ENCODE results near the gene ATG9B.

ATG9B gene

DNA sequence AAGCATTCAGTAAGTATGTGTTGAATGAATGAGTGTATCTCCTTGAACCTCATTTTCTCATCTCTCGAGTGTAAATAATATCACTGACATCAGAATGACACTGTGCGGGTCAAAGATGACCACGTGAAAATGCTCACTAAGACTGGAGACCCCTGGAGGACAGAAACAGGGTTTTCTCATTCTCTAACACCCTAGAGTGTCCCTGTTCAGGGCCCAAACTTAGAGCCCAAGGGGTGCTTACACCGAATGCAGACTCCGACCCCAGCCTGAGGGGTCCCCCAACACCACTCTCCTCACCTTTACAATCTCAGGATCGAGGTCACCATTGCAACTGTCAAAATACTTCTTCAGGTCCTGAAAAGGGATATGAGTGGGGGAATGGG is 32.0 kb upstream of the ATG9B start:
- no peaks in the 10 kb centered on the region for H3K9me3 ChIP-seq (ENCODE audit: insufficient read depth, low read depth, low read length)
- H3K4me1 ChIP-seq (ENCODE audit: insufficient read depth, low read length, poor library complexity, severe bottlenecking): peaks cover 38% of the 10 kb centered on the region
- H2AFZ ChIP-seq (ENCODE audit: low read length): no peak overlapping the region
- H3K79me2 ChIP-seq (ENCODE audit: insufficient read depth, low read length): peaks cover 26% of the 10 kb centered on the region
- no peak for TF ChIP-seq EZH2phosphoT487 (IDR thresholded peaks at IDR 0.05; ENCODE audit: borderline replicate concordance)
- TF ChIP-seq, protein P1, sequence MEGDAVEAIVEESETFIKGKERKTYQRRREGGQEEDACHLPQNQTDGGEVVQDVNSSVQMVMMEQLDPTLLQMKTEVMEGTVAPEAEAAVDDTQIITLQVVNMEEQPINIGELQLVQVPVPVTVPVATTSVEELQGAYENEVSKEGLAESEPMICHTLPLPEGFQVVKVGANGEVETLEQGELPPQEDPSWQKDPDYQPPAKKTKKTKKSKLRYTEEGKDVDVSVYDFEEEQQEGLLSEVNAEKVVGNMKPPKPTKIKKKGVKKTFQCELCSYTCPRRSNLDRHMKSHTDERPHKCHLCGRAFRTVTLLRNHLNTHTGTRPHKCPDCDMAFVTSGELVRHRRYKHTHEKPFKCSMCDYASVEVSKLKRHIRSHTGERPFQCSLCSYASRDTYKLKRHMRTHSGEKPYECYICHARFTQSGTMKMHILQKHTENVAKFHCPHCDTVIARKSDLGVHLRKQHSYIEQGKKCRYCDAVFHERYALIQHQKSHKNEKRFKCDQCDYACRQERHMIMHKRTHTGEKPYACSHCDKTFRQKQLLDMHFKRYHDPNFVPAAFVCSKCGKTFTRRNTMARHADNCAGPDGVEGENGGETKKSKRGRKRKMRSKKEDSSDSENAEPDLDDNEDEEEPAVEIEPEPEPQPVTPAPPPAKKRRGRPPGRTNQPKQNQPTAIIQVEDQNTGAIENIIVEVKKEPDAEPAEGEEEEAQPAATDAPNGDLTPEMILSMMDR (conservative IDR thresholded peaks at IDR 0.05; ENCODE audit: low read length): peak; percentile 22; the same call in 1 of the 2 replicates
- H3F3A ChIP-seq (ENCODE audit: low read depth): no peaks in the 10 kb centered on the region
- no peaks in the 10 kb centered on the region for H3K36me3 ChIP-seq (ENCODE audit: insufficient read depth, low read length)
- no peaks in the 10 kb centered on the region for H3K9me2 ChIP-seq (replicated peaks; ENCODE audit: low read depth, low read length)
- H3K4me3 ChIP-seq (ENCODE audit: low read length, poor library complexity, severe bottlenecking): no peak overlapping the region
- peak overlapping the region; percentile 93 for H3K4me2 ChIP-seq (ENCODE audit: low read depth, low read length, poor library complexity, severe bottlenecking)
- peaks cover 14% of the 10 kb centered on the region for H4K20me1 ChIP-seq (ENCODE audit: insufficient read depth, low read length, poor library complexity, severe bottlenecking)
- no peaks in the 10 kb centered on the region for H3K27me3 ChIP-seq (ENCODE audit: insufficient read depth, low read length, poor library complexity, severe bottlenecking)
- H3K9ac ChIP-seq (ENCODE audit: low read depth, low read length, poor library complexity, severe bottlenecking): peak overlapping the region; percentile 78

DNA sequence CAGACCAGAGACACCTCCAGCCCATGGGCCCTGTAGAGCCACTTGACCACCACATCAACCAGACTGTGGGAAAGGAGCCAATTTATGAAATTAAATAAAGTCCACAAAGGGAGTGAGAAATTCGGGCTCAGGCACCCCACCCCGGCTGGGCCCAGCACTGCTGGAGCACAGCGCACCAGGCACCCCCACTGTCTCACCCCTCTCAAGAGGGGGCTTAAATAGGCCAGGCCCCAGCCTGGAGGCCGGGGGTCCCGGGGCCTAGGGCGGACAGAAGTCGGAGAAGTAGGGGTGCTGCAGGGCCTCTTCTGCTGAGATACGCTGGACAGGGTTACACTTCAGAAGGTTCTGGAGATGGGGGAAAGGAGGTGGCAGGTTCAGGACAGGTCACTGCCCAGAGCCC is 29.5 kb upstream of the ATG9B start:
- Histone ChIP-seq H2AFZ (ENCODE audit: low read length) (no peak overlapping the region), H3K36me3 (ENCODE audit: insufficient read depth, low read length) (no peaks in the 10 kb centered on the region), H3K9me3 (ENCODE audit: insufficient read depth, low read depth, low read length) (no peaks in the 10 kb centered on the region), H3K9ac (ENCODE audit: low read depth, low read length, poor library complexity, severe bottlenecking) (peak overlapping the region; percentile 73), H3K27me3 (ENCODE audit: insufficient read depth, low read length, poor library complexity, severe bottlenecking) (no peaks in the 10 kb centered on the region), H3K4me2 (ENCODE audit: low read depth, low read length, poor library complexity, severe bottlenecking) (peak overlapping the region; percentile 77), H3F3A (ENCODE audit: low read depth) (no peaks in the 10 kb centered on the region), H3K9me2 (replicated peaks; ENCODE audit: low read depth, low read length) (no peaks in the 10 kb centered on the region), H3K79me2 (ENCODE audit: insufficient read depth, low read length) (peaks cover 11% of the 10 kb centered on the region; the same call in 1 of the 2 replicates), H3K4me1 (ENCODE audit: insufficient read depth, low read length, poor library complexity, severe bottlenecking) (peaks cover 27% of the 10 kb centered on the region), H3K4me3 (ENCODE audit: low read length, poor library complexity, severe bottlenecking) (no peak overlapping the region), H4K20me1 (ENCODE audit: insufficient read depth, low read length, poor library complexity, severe bottlenecking) (no peaks in the 10 kb centered on the region)
- TF ChIP-seq EZH2phosphoT487 (IDR thresholded peaks at IDR 0.05; ENCODE audit: borderline replicate concordance): no peak
- TF ChIP-seq, protein P1 (conservative IDR thresholded peaks at IDR 0.05; ENCODE audit: low read length): no peak

DNA sequence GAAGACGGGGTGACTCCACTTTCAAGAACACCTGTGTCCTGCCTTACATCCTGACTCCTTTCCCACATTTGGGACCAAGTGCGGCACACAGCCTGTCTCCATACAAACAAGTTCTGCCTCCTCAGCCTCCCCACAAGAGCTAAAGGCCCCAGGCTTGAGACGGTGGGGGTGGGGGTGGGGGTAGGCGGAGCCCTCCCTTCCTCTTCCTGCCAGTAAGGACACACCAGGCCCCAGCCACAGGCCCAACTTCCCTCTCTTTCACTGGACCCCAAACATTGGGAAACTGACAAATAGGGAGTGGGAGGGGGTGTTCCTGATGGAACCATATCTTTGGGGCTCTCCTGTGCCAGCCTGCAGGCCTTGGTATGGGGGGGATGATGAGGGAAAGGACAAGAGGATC is 28.8 kb upstream of the ATG9B start:
- Histone ChIP-seq H3F3A (ENCODE audit: low read depth) (no peaks in the 10 kb centered on the region), H3K9me2 (replicated peaks; ENCODE audit: low read depth, low read length) (no peaks in the 10 kb centered on the region), H4K20me1 (ENCODE audit: insufficient read depth, low read length, poor library complexity, severe bottlenecking) (no peaks in the 10 kb centered on the region), H3K4me3 (ENCODE audit: low read length, poor library complexity, severe bottlenecking) (peak overlapping the region; percentile 6), H2AFZ (ENCODE audit: low read length) (0 out of 2 replicates have a peak overlapping the region, but pooled peaks have one; percentile 43), H3K9me3 (ENCODE audit: insufficient read depth, low read depth, low read length) (no peaks in the 10 kb centered on the region), H3K4me2 (ENCODE audit: low read depth, low read length, poor library complexity, severe bottlenecking) (peak overlapping the region; percentile 77), H3K79me2 (ENCODE audit: insufficient read depth, low read length) (peaks cover 11% of the 10 kb centered on the region; the same call in 1 of the 2 replicates), H3K27me3 (ENCODE audit: insufficient read depth, low read length, poor library complexity, severe bottlenecking) (no peaks in the 10 kb centered on the region), H3K36me3 (ENCODE audit: insufficient read depth, low read length) (no peaks in the 10 kb centered on the region), H3K4me1 (ENCODE audit: insufficient read depth, low read length, poor library complexity, severe bottlenecking) (peaks cover 23% of the 10 kb centered on the region), H3K9ac (ENCODE audit: low read depth, low read length, poor library complexity, severe bottlenecking) (peak overlapping the region; percentile 73)
- no peak for TF ChIP-seq EZH2phosphoT487 (IDR thresholded peaks at IDR 0.05; ENCODE audit: borderline replicate concordance)
- TF ChIP-seq, protein P1 (conservative IDR thresholded peaks at IDR 0.05; ENCODE audit: low read length): no peak
